Heart left ventricle (tissue), 13 donors: Measurements from ENCODE around the gene DNAH5.

ENCODE experiments used
- POLR2A ChIP-seq, 2 donors: fragments of 450-650 bp; IDR thresholded peaks; one replicate each; pipeline ENCODE4 v1.6.1; 2017; ENCODE audit warnings: antibody characterized with exemption in 2 of 2, mild to moderate bottlenecking in 2 of 2, moderate library complexity in 2 of 2
- TF ChIP-seq, protein P1 (sequence below), 12 donors: fragments of 200-600 bp; sonication (generic) in 4 of 12; IDR thresholded peaks; one replicate each; pipeline versions ENCODE4 v1.5.0 to v1.8.0; 2018 to 2022; ENCODE audit warnings: antibody characterized with exemption in 12 of 12, mild to moderate bottlenecking in 5 of 12
- donor health status: ischemic (EF 13 %, LVEDD 7.1; RV severe dilation, severe dysfunction).
- donor health status: DM: no; HTN: yes; CAD: no.
- donor health status: DM: no; HTN: no; CAD: no.
- donor health status: ischemic (EF 25% LVEDD 6.9; RV normal size, moderate dysfunction).
- donor health status: ischemic (EF 25% LVEDD 5.7; RV mildly dilated, moderate dysfunction).
- donor health status: ischemic (EF 35%, LVEDD 5.7; RV mildly dilated, moderate dysfunction).
- donor health status: nonischemic (EF 11% LVEDD 7.7; RV severe dilation, severe dysfunction).
- donor health status: DM: yes; HTN: yes; CAD: no.
- donor health status: PGD.
- donor health status: ischemic (EF 29% LVEDD 5.4; RV normal size, mild dysfunction).
- donor health status: nonischemic (EF 23%, LVEDD 6.1; RV moderate dilation, normal function).

DNA sequence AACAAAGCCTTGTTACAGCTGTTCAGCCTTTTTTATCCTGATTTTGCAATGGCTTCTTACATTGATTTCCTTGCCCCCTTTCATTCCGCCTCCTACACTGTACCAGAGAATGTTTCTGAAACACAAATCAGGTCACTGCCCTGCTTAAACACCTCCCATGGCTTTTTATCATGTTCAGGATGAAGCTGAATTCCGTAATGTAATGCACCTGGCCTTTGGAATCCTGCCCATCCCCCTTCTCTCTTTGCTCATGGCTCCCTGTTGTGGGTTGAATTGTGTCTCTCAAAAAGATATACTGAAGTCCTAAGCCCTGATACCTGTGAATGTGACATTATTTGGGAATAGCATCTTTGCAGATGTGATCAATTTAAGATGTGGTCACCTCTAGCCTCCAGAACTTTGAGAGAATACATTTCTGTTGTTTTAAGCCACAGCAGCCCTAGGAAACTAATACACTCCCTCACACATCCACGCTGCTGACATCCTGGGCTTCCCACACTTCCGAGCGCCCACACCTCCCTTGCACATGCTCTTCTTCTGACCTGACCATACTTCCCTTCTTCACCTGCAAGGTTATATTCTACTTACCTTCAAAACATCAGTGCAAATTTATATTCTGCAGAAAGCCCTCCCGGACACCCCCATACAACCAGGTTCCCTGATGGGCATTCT is 101.2 kb downstream of the DNAH5 start:
- TF ChIP-seq, protein P1, sequence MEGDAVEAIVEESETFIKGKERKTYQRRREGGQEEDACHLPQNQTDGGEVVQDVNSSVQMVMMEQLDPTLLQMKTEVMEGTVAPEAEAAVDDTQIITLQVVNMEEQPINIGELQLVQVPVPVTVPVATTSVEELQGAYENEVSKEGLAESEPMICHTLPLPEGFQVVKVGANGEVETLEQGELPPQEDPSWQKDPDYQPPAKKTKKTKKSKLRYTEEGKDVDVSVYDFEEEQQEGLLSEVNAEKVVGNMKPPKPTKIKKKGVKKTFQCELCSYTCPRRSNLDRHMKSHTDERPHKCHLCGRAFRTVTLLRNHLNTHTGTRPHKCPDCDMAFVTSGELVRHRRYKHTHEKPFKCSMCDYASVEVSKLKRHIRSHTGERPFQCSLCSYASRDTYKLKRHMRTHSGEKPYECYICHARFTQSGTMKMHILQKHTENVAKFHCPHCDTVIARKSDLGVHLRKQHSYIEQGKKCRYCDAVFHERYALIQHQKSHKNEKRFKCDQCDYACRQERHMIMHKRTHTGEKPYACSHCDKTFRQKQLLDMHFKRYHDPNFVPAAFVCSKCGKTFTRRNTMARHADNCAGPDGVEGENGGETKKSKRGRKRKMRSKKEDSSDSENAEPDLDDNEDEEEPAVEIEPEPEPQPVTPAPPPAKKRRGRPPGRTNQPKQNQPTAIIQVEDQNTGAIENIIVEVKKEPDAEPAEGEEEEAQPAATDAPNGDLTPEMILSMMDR (IDR thresholded peaks at IDR 0.05): no peak
- no peak for TF ChIP-seq POLR2A (IDR thresholded peaks at IDR 0.05)
